HCT116 (cell line): ENCODE results near the gene ADAD2. TPM values are rescaled to one million over a fixed set of nuclear protein-coding genes. Genes with fewer than 3 reads are reported as not detected.
"Not testable (repeated sequence)": the region's sequence is repeated elsewhere in the genome, so short reads cannot be mapped to it uniquely, and the experiment has no call there.

Experiments used
- ATAC-seq: fragments of 200-7000 bp; cut with Tn5 transposase; 2 replicates; pipeline ENCODE4 v1.9.1; 2020; ENCODE audit warnings: mild to moderate bottlenecking, moderate library complexity
- BruUV-seq: library from RNA; stranded (reverse); fragments of 400-500 nt; replicated peaks from 2 replicates; lab custom pipeline; 2021; lab: Mats Ljungman, UMichigan
- CTCF ChIA-PET: fragments of 300-600 bp; sonication (Branson Sonifier 250); formaldehyde crosslinking; loops from one replicate; lab custom pipeline; 2021; ENCODE audit warnings: antibody characterized with exemption; lab: Charles Lee
- POLR2A ChIA-PET: fragments of 300-600, 350-600 bp; sonication (Branson Sonifier 250); formaldehyde crosslinking; loops from one replicate; lab custom pipeline; 2021; ENCODE audit warnings: antibody characterized with exemption; lab: Charles Lee
- RAD21 ChIA-PET, 2 experiments: fragments of 300-600 bp; sonication (Branson Sonifier 250); formaldehyde crosslinking; loops; one replicate each; lab custom pipeline; 2023; ENCODE audit warnings: low total read pairs in 2 of 2; ENCODE audit not compliant: uncharacterized antibody in 2 of 2, unreplicated experiment in 2 of 2, low non-redundant PET in 1 of 2; lab: Charles Lee
- DNase-seq: peaks from one replicate; pipeline ENCODE4 v3.0.0-alpha.2; 2010; ENCODE audit warnings: low read depth, low spot score
- H2AFZ ChIP-seq: fragments of 200-600 bp; shearing (Covaris generic), sonication (generic); 2 replicates; pipeline ENCODE4 v1.6.1; 2017; ENCODE audit warnings: low read depth, mixed run types, mixed read lengths, antibody characterized with exemption, low read length; ENCODE audit not compliant: poor library complexity, severe bottlenecking
- H3K27ac ChIP-seq: 2 replicates; pipeline ENCODE4 v1.5.1; 2012; ENCODE audit warnings: low read depth, low read length
- H3K27me3 ChIP-seq: fragments of 200-600 bp; sonication (generic); 2 replicates; pipeline ENCODE4 v1.6.1; 2016; ENCODE audit warnings: mixed run types, low read length, mixed read lengths; ENCODE audit not compliant: insufficient read depth
- H3K36me3 ChIP-seq, 2 experiments: fragments of 200-500 bp in 1 of 2; fragments of 200-600 bp in 1 of 2; sonication (Bioruptor generic) in 1 of 2; sonication (generic) in 1 of 2; 2 replicates each; pipeline versions ENCODE4 v1.5.1 to v1.6.1; 2014 to 2016; ENCODE audit warnings: low read length in 2 of 2, inconsistent platforms in 1 of 2, mixed read lengths in 1 of 2, mixed run types in 1 of 2; ENCODE audit not compliant: insufficient read depth in 2 of 2, control insufficient read depth in 1 of 2
- H3K4me1 ChIP-seq, 2 experiments: fragments of 200-600 bp in 1 of 2; sonication (generic) in 1 of 2; 2 replicates each; pipeline versions ENCODE4 v1.5.1 to v1.6.1; 2012 to 2017; ENCODE audit warnings: low read length in 2 of 2, inconsistent platforms in 1 of 2, mild to moderate bottlenecking in 1 of 2, mixed read lengths in 1 of 2, mixed run types in 1 of 2, moderate library complexity in 1 of 2; ENCODE audit not compliant: insufficient read depth in 2 of 2, control insufficient read depth in 1 of 2
- H3K4me2 ChIP-seq: fragments of 200-600 bp; sonication (generic); 2 replicates; pipeline ENCODE4 v1.6.1; 2017; ENCODE audit warnings: mixed run types, low read length, mixed read lengths
- H3K4me3 ChIP-seq, 2 experiments: fragments of 200-600 bp in 1 of 2; sonication (generic) in 1 of 2; replicated peaks in 1 of 2; 2 replicates each; pipeline ENCODE4 v1.5.1; 2011 to 2016; ENCODE audit warnings: low read length in 2 of 2, control low read depth in 1 of 2, low read depth in 1 of 2, mild to moderate bottlenecking in 1 of 2, mixed read lengths in 1 of 2, mixed run types in 1 of 2
- H3K79me2 ChIP-seq: fragments of 200-600 bp; sonication (generic); 2 replicates; pipeline ENCODE4 v1.6.1; 2017; ENCODE audit warnings: mild to moderate bottlenecking, mixed run types, low read length, moderate library complexity, mixed read lengths; ENCODE audit not compliant: insufficient read depth
- H3K9ac ChIP-seq: fragments of 200-600 bp; sonication (generic); 2 replicates; pipeline ENCODE4 v1.6.1; 2016; ENCODE audit warnings: low read length, mixed read lengths
- H3K9me2 ChIP-seq: fragments of 200-600 bp; sonication (generic), shearing (Covaris generic); 2 replicates; pipeline ENCODE4 v1.6.1; 2017; ENCODE audit warnings: mixed run types, mild to moderate bottlenecking, moderate library complexity; ENCODE audit not compliant: insufficient read depth
- H3K9me3 ChIP-seq, 2 experiments: fragments of 200-500 bp in 1 of 2; fragments of 200-600 bp in 1 of 2; sonication (Bioruptor generic) in 1 of 2; sonication (generic) in 1 of 2; 2 replicates each; pipeline ENCODE4 v1.6.1; 2014 to 2017; ENCODE audit warnings: low read length in 2 of 2, mixed read lengths in 2 of 2, inconsistent platforms in 1 of 2, low read depth in 1 of 2, mild to moderate bottlenecking in 1 of 2, mixed run types in 1 of 2, moderate library complexity in 1 of 2; ENCODE audit not compliant: control insufficient read depth in 1 of 2, insufficient read depth in 1 of 2
- H4K20me1 ChIP-seq: fragments of 200-600 bp; sonication (generic), shearing (Covaris generic); 2 replicates; pipeline ENCODE4 v1.6.1; 2017; ENCODE audit warnings: mixed run types, mild to moderate bottlenecking, moderate library complexity; ENCODE audit not compliant: insufficient read depth
- ATF3 ChIP-seq: IDR thresholded peaks from 2 replicates; pipeline ENCODE4 v1.6.1; 2012
- CEBPB ChIP-seq: IDR thresholded peaks from 2 replicates; pipeline ENCODE4 v1.6.1; 2012; ENCODE audit warnings: low read depth
- CTCF ChIP-seq, 3 experiments: fragments of 200-600 bp in 1 of 3; sonication (generic) in 1 of 3; IDR thresholded peaks in 2 of 3; conservative IDR thresholded peaks in 1 of 3; 2 replicates each; pipeline ENCODE4 v1.5.1; 2012 to 2017; ENCODE audit warnings: low read depth in 2 of 3, low read length in 2 of 3, antibody characterized with exemption in 1 of 3, borderline replicate concordance in 1 of 3, control low read depth in 1 of 3, mild to moderate bottlenecking in 1 of 3, mixed read lengths in 1 of 3, mixed run types in 1 of 3, moderate library complexity in 1 of 3; ENCODE audit not compliant: insufficient read depth in 1 of 3
- POLR2A ChIP-seq: IDR thresholded peaks from 2 replicates; pipeline ENCODE4 v1.7.0; 2011; ENCODE audit warnings: borderline replicate concordance; ENCODE audit not compliant: insufficient read depth, insufficient read length; ENCODE audit errors: extremely low read depth
- POLR2AphosphoS5 ChIP-seq: IDR thresholded peaks from 2 replicates; pipeline ENCODE4 v1.6.1; 2011; ENCODE audit warnings: mild to moderate bottlenecking, low read depth, low read length, moderate library complexity
- SP1 ChIP-seq: IDR thresholded peaks from 2 replicates; pipeline ENCODE4 v1.6.1; 2012; ENCODE audit warnings: low read depth
- SRF ChIP-seq: IDR thresholded peaks from 2 replicates; pipeline ENCODE4 v1.6.1; 2012; ENCODE audit warnings: low read depth
- TCF7L2 ChIP-seq: IDR thresholded peaks from 2 replicates; pipeline ENCODE4 v1.7.0; 2011; ENCODE audit warnings: borderline replicate concordance, inconsistent platforms; ENCODE audit not compliant: insufficient read depth, insufficient read length; ENCODE audit errors: extremely low read depth
- YY1 ChIP-seq: IDR thresholded peaks from 2 replicates; pipeline ENCODE4 v1.6.1; 2011; ENCODE audit warnings: low read length, low read depth, moderate library complexity, mild to moderate bottlenecking; ENCODE audit not compliant: insufficient replicate concordance; ENCODE audit errors: extremely low read depth
- ZFX ChIP-seq: fragments of 450-650 bp; IDR thresholded peaks from 2 replicates; pipeline ENCODE4 v1.6.1; 2017
- intact Hi-C: fragments of 100-400 bp; cut with micrococcal nuclease; formaldehyde crosslinking; loops from 2 replicates; pipeline ENCODE4 v1.10.0; 2022
- total RNA-seq: library from RNA; stranded (reverse); gene quantifications from one replicate; pipeline ENCODE4 v1.2.1, GENCODE V29; 2021; ENCODE audit not compliant: unreplicated experiment

ADAD2 gene
- total RNA-seq, 1 experiment from 2014 or later: not detected

- ATAC-seq, H2AFZ ChIP-seq, POLR2A ChIA-PET, H3K4me1 ChIP-seq, H4K20me1 ChIP-seq, H3K9ac ChIP-seq, intact Hi-C loops, DNase-seq, H3K4me3 ChIP-seq, H3K4me2 ChIP-seq, H3K79me2 ChIP-seq, H3K9me3 ChIP-seq, H3K9me2 ChIP-seq, H3K36me3 ChIP-seq, H3K27ac ChIP-seq, H3K27me3 ChIP-seq, BruUV-seq: not testable (repeated sequence)
- RAD21 ChIA-PET: interaction anchor here in 1 of 2 experiments (0.6 kb wide), 1 partner anchor 25 kb away, joined by 3 read pairs; no protein-coding TSS in a partner anchor
- CTCF ChIA-PET: interaction anchor here (0.6 kb wide), 1 partner anchor 747 kb away, joined by 3 read pairs; no protein-coding TSS in a partner anchor
These were observed 13.6 kb downstream of the ADAD2 start for GRCh38 chr16:84204551-84204950.

GRCh38 chr16:84205123-84205522 is 14.2 kb downstream of the ADAD2 start:
- H4K20me1 ChIP-seq, H3K36me3 ChIP-seq, H3K79me2 ChIP-seq, H3K9me3 ChIP-seq, H3K4me3 ChIP-seq, H3K9me2 ChIP-seq, intact Hi-C loops, H3K9ac ChIP-seq, POLR2A ChIA-PET, DNase-seq, ATAC-seq, CTCF ChIA-PET, H3K27ac ChIP-seq, H2AFZ ChIP-seq, BruUV-seq, H3K4me2 ChIP-seq, H3K27me3 ChIP-seq, H3K4me1 ChIP-seq: not testable (repeated sequence)
- RAD21 ChIA-PET: interaction anchor here in 1 of 2 experiments (0.6 kb wide), 1 partner anchor 24 kb away, joined by 3 read pairs; no protein-coding TSS in a partner anchor

- Histone ChIP-seq H3K4me2 (no peak overlapping the region), H2AFZ (no peak overlapping the region), H3K9me3 (no peaks in the 10 kb centered on the region), H3K79me2 (no peaks in the 10 kb centered on the region), H3K9ac (no peak overlapping the region), H3K36me3 (no peaks in the 10 kb centered on the region), H3K27ac (no peak overlapping the region), H3K4me3 (no peak overlapping the region), H4K20me1 (no peaks in the 10 kb centered on the region), H3K9me2 (no peaks in the 10 kb centered on the region), H3K27me3 (no peaks in the 10 kb centered on the region), H3K4me1 (no peaks in the 10 kb centered on the region)
- intact Hi-C loops: no loop called here
- ATAC-seq: no peak
- ChIA-PET POLR2A (no interaction called here), RAD21 (no interaction called here), CTCF (no interaction called here)
- DNase-seq: no peak
- BruUV-seq: no TSS peak
- no peak for TF ChIP-seq CEBPB
- TF ChIP-seq POLR2A: no peak
- TF ChIP-seq TCF7L2: no peak
- TF ChIP-seq YY1: no peak
- no peak for TF ChIP-seq CTCF (IDR thresholded peaks at IDR 0.05 in 2 of 3, conservative IDR thresholded peaks at IDR 0.05 in 1 of 3; ENCODE audit: borderline replicate concordance in 1 of 3, insufficient read depth in 1 of 3, low read depth in 2 of 3, low read length in 2 of 3)
- TF ChIP-seq SRF: no peak
- no peak for TF ChIP-seq POLR2AphosphoS5
- no peak for TF ChIP-seq ATF3
- no peak for TF ChIP-seq SP1
- no peak for TF ChIP-seq ZFX
These were observed 15.2 kb downstream of the ADAD2 start for GRCh38 chr16:84205976-84206691.
